ENCODE data around the gene CACNB2.

DNA sequence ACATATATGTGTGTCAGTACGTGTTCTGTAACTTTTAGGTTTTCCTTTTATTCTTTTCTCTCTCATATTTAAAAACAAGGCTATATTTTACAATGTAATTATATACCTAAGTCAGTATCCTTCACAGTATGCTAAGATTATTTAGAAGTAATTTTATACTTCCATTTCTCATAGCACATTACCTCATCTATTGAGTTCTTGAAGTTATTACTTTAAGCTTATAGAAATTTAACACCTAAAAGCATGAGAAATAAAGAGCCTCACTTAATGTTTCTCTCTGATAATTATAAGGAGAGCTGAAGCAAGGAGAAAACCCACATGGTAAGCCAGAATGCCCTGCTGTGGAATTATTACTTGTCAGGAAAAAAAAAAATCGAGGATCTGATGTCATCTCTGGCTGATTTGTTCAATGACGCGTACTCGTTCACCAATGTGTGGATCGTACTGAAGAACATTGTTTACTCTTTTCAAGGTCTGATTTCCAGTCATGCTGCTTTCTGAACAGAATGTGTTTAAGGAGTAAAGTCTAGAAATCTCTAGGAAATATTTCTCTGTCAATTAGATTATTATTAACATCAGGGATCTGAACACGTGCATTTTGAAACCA is 21.9 kb downstream of the CACNB2 start:
- TF ChIP-seq, protein P1, sequence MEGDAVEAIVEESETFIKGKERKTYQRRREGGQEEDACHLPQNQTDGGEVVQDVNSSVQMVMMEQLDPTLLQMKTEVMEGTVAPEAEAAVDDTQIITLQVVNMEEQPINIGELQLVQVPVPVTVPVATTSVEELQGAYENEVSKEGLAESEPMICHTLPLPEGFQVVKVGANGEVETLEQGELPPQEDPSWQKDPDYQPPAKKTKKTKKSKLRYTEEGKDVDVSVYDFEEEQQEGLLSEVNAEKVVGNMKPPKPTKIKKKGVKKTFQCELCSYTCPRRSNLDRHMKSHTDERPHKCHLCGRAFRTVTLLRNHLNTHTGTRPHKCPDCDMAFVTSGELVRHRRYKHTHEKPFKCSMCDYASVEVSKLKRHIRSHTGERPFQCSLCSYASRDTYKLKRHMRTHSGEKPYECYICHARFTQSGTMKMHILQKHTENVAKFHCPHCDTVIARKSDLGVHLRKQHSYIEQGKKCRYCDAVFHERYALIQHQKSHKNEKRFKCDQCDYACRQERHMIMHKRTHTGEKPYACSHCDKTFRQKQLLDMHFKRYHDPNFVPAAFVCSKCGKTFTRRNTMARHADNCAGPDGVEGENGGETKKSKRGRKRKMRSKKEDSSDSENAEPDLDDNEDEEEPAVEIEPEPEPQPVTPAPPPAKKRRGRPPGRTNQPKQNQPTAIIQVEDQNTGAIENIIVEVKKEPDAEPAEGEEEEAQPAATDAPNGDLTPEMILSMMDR (IDR thresholded peaks at IDR 0.05), result no peak
- no peak for TF ChIP-seq POLR2A (IDR thresholded peaks at IDR 0.05)

All from adrenal gland (tissue), 5 donors.